GM18499 (cell line): ENCODE results near the gene PHEX.
A peak's percentile ranks its signal among the peaks of the same experiment; 100 is the strongest.

Source experiments
- ATAC-seq: cut with Tn5 transposase; IDR thresholded peaks from one replicate; pipeline ENCODE4 v1.9.1; 2021; ENCODE audit warnings: moderate number of reproducible peaks; ENCODE audit not compliant: insufficient read depth, unreplicated experiment

PHEX gene

GRCh38 chrX:22032084-22032483, at the start of gene PHEX:
TSS of gene PHEX (plus strand) at chrX:22032325. CDS start at chrX:22033006, 681 bp downstream.
- ATAC-seq = no peak

GRCh38 chrX:21985332-21985777, 46.8 kb upstream of the PHEX start:
- ATAC-seq = peak; percentile 93

- no peak for ATAC-seq
These were observed 45.5 kb upstream of the PHEX start for GRCh38 chrX:21986596-21986995.

- ATAC-seq = no peak
These were observed 42.7 kb upstream of the PHEX start for GRCh38 chrX:21989384-21989783.

- no peak for ATAC-seq
These were observed 41.3 kb upstream of the PHEX start for GRCh38 chrX:21990832-21991231.

GRCh38 chrX:21991504-21991903, 40.6 kb upstream of the PHEX start:
- ATAC-seq = no peak

- ATAC-seq = peak; percentile 81
These were observed 38.9 kb upstream of the PHEX start for GRCh38 chrX:21993265-21993664.

- ATAC-seq = no peak
These were observed 35.2 kb upstream of the PHEX start for GRCh38 chrX:21996872-21997455.

- no peak for ATAC-seq
These were observed 34.1 kb upstream of the PHEX start for GRCh38 chrX:21998037-21998436.

- no peak for ATAC-seq
These were observed 27.3 kb upstream of the PHEX start for GRCh38 chrX:22004866-22005265.

GRCh38 chrX:22012051-22012450, 20.1 kb upstream of the PHEX start:
- no peak for ATAC-seq

- ATAC-seq = no peak
These were observed 19.2 kb upstream of the PHEX start for GRCh38 chrX:22012931-22013330.

GRCh38 chrX:22015139-22015750, 16.9 kb upstream of the PHEX start:
- ATAC-seq = no peak

- ATAC-seq = no peak
These were observed 10.3 kb upstream of the PHEX start for GRCh38 chrX:22021751-22022324.

- ATAC-seq = no peak
These were observed 7.5 kb upstream of the PHEX start for GRCh38 chrX:22024577-22024976.

GRCh38 chrX:22025751-22026150, 6.4 kb upstream of the PHEX start:
- ATAC-seq = no peak

- no peak for ATAC-seq
These were observed 5.4 kb upstream of the PHEX start for GRCh38 chrX:22026731-22027130.

GRCh38 chrX:22032506-22032905, 381 bp downstream of the PHEX start:
- ATAC-seq = no peak

- no peak for ATAC-seq
These were observed 1.7 kb downstream of the PHEX start for GRCh38 chrX:22033818-22034217.

- no peak for ATAC-seq
These were observed 3.1 kb downstream of the PHEX start for GRCh38 chrX:22035236-22035635.

GRCh38 chrX:22037225-22037624, 5.1 kb downstream of the PHEX start:
- ATAC-seq = no peak
